Measurements from ENCODE around the gene PTPRN2. TPM values are rescaled to one million over a fixed set of nuclear protein-coding genes. Genes with fewer than 3 reads are reported as not detected.

Gene PTPRN2
- total RNA-seq, 1 experiment from 2014 or later, result 2.1 TPM

DNA sequence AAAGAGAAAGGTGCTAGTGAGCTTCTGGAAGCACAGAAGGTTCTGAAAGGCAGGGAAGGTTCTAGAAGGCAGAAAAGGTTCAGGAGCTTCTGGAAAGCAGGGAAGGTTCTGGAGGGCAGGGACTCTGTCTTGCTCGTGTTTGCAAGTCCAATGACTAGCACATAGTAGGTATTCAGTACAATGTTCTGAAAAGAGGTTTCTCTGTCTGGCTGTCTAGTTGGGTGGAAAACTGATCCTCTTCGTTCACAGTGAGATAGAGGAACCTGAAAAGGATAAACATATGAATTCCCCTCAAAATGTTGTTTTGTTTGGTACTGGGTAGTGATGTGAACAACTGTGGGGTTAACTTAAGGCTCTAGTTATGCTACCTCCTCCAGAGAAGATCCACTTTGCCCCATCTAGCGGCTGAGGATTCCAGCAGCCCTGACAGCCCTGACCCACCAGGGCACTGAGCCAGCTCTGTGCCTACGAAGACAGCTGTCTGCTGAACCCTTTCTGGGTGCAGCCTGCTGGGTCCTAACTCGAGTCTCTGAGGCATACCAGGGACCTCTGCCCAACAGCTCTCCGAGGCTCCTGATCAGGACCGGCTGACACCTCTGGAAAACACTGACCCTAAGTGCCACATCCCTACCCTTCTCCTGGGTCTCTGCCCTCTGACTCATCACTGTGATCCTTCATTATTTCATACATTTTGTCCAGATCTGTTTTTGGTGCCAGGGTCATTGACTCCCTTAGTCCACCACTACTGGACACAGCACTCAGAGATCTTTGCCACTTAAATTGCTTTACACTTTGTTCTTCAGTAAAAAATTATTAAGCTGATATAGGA is 15.4 kb downstream of the PTPRN2 start:
- H3K79me2 ChIP-seq (ENCODE audit: insufficient read depth, low read length), result no peaks in the 10 kb centered on the region
- DNase-seq (ENCODE audit: low read depth, low spot score), result no peak
- CTCF ChIA-PET, result no interaction called here
- H3K9me2 ChIP-seq (ENCODE audit: insufficient read depth), result no peaks in the 10 kb centered on the region
- H3K36me3 ChIP-seq (ENCODE audit: control insufficient read depth in 1 of 2, insufficient read depth in 2 of 2, low read length in 2 of 2), result no peaks in the 10 kb centered on the region
- intact Hi-C loops (cut with micrococcal nuclease), result loop anchor here (2.0 kb wide), 1 partner anchor 129 kb away; no protein-coding TSS in a partner anchor
- no peaks in the 10 kb centered on the region for H3K4me1 ChIP-seq (ENCODE audit: control insufficient read depth in 1 of 2, insufficient read depth in 2 of 2, low read length in 2 of 2)
- peak; percentile 75 for ATAC-seq
- POLR2A ChIA-PET, result no interaction called here
- H3K4me3 ChIP-seq (replicated peaks in 1 of 2; ENCODE audit: low read depth in 1 of 2, low read length in 2 of 2), result no peak overlapping the region
- RAD21 ChIA-PET (ENCODE audit: low non-redundant PET in 1 of 2, low total read pairs in 2 of 2, uncharacterized antibody in 2 of 2, unreplicated experiment in 2 of 2), result no interaction called here
- no peak overlapping the region for H3K27ac ChIP-seq (ENCODE audit: low read depth, low read length)
- no peak overlapping the region for H2AFZ ChIP-seq (ENCODE audit: low read depth, low read length, poor library complexity, severe bottlenecking)
- no peaks in the 10 kb centered on the region for H3K27me3 ChIP-seq (ENCODE audit: insufficient read depth, low read length)
- no peak overlapping the region for H3K4me2 ChIP-seq (ENCODE audit: low read length)
- no TSS peak for BruUV-seq (replicated peaks)
- H3K9me3 ChIP-seq (ENCODE audit: control insufficient read depth in 1 of 2, insufficient read depth in 1 of 2, low read depth in 1 of 2, low read length in 2 of 2), result no peaks in the 10 kb centered on the region
- no peaks in the 10 kb centered on the region for H4K20me1 ChIP-seq (ENCODE audit: insufficient read depth)
- peak; percentile 37; the same call in 1 of the 2 replicates for TF ChIP-seq RAD21 (IDR thresholded peaks at IDR 0.05; ENCODE audit: low read depth)
- TF ChIP-seq SIN3A (IDR thresholded peaks at IDR 0.05; ENCODE audit: low read depth), result no peak
- TF ChIP-seq, protein P1, sequence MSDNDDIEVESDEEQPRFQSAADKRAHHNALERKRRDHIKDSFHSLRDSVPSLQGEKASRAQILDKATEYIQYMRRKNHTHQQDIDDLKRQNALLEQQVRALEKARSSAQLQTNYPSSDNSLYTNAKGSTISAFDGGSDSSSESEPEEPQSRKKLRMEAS (IDR thresholded peaks at IDR 0.05), result no peak
- TF ChIP-seq, protein P2, sequence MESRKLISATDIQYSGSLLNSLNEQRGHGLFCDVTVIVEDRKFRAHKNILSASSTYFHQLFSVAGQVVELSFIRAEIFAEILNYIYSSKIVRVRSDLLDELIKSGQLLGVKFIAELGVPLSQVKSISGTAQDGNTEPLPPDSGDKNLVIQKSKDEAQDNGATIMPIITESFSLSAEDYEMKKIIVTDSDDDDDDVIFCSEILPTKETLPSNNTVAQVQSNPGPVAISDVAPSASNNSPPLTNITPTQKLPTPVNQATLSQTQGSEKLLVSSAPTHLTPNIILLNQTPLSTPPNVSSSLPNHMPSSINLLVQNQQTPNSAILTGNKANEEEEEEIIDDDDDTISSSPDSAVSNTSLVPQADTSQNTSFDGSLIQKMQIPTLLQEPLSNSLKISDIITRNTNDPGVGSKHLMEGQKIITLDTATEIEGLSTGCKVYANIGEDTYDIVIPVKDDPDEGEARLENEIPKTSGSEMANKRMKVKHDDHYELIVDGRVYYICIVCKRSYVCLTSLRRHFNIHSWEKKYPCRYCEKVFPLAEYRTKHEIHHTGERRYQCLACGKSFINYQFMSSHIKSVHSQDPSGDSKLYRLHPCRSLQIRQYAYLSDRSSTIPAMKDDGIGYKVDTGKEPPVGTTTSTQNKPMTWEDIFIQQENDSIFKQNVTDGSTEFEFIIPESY (IDR thresholded peaks at IDR 0.05; ENCODE audit: extremely low read depth, insufficient replicate concordance, low read length), result no peak
- TF ChIP-seq, protein P3, sequence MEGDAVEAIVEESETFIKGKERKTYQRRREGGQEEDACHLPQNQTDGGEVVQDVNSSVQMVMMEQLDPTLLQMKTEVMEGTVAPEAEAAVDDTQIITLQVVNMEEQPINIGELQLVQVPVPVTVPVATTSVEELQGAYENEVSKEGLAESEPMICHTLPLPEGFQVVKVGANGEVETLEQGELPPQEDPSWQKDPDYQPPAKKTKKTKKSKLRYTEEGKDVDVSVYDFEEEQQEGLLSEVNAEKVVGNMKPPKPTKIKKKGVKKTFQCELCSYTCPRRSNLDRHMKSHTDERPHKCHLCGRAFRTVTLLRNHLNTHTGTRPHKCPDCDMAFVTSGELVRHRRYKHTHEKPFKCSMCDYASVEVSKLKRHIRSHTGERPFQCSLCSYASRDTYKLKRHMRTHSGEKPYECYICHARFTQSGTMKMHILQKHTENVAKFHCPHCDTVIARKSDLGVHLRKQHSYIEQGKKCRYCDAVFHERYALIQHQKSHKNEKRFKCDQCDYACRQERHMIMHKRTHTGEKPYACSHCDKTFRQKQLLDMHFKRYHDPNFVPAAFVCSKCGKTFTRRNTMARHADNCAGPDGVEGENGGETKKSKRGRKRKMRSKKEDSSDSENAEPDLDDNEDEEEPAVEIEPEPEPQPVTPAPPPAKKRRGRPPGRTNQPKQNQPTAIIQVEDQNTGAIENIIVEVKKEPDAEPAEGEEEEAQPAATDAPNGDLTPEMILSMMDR (IDR thresholded peaks at IDR 0.05 in 2 of 3, conservative IDR thresholded peaks at IDR 0.05 in 1 of 3; ENCODE audit: borderline replicate concordance in 1 of 3, insufficient read depth in 1 of 3, low read depth in 2 of 3, low read length in 2 of 3), result peak in 1 of 3 experiments; percentile 17; a peak in 1 of 6 replicates
- H3K9ac ChIP-seq (ENCODE audit: low read length), result no peak overlapping the region
